Activated CD8-positive, alpha-beta memory T cell treated with anti-CD3 and anti-CD28 coated beads, Interleukin-2, amount 50 U/mL, for 4 hours (primary cell): ENCODE results near the gene CDPF1.

Experiments used
- DNase-seq: peaks from one replicate; pipeline ENCODE4 v3.0.0-alpha.2; 2020

CDPF1 gene

DNA sequence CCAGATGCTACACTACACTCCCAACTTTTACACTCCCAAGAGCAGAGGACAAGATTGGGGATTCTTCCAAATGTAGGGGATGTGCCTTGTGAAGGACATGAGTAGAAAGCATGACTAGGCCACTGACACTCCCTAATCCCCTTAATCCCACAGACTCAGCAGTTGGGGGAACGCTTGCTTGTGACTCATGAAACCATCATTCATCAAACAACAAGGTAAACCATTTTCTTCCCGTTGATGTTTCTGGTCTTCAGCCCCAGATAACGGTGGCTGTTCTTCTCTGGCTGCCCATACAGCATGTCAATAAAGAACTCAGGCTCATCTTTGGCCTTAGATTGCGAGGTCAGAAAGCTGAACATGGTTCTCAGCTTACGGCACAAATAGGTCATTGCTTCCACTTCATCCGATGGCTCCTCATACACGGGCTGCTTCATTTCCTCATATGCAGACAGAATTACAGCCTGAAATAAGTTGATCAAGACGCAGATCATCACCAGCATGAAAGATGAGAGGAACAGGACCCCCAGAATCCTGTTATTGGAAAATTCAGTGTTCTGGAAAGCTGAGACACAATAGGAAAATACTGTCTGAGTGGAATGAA lies 6.4 kb upstream of the CDPF1 start:
- DNase-seq = no peak

DNA sequence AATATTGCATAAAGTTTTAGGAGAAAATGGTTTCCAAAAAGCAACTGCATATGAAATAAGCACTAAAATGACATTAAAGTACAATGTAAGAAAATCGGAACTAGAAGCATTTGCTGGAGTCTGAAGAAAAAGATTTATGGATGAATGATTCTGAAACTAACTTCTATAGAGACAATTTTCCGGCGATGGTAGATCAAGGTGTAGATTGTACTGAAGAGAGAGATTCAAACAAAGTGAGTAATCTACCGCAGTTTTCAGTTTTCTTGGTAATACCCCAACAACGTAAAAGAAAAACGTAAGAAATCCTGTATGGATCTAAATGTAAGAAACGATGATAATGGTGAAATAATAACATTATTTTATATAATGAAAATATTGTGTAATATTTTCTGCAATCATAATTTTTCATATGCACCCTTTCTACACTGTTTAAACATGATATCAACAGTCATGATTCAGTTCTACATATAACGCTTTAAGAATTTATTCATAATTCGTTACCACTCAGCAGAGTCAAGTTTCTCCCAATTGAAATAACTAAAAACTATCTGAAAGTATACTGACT lies 1.8 kb upstream of the CDPF1 start:
- DNase-seq = no peak

DNA sequence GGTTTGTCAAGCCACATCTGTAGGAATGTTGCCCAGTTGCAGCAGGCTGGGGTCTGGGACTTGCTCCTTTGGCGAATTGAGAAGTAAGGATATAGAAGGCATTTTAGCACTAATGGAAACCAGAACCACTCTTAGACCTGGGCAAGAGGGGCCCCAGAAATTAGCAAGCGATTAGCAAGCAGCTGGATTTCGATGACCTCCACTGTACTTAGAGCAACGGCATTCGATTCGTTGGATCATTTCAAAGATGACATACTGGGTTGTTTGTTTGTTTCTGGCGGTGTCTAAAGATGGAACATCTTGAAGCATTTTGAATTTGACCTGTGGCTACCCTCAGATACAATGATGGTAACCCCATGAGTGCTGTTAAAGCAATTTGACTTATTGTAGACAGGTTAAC lies 1.2 kb upstream of the CDPF1 start:
- no peak for DNase-seq

DNA sequence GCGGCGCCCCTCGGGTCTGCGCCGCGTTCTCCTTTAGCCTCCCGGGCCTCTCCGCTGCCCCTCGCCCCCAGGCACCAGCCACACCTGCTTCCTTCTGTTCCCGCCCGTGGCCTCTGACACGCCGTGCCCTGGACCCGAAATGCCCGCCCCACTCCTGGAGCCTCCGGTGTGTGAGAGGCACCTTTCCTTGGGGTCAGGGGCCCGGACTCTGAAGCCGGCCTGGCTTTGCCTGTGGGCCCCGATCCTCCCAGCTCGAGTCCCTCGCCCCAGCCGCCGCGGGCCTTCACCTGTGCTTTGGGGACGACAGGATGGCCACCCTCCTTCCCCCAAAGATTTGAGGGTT lies 661 bp upstream of the CDPF1 start:
- DNase-seq = no peak

DNA sequence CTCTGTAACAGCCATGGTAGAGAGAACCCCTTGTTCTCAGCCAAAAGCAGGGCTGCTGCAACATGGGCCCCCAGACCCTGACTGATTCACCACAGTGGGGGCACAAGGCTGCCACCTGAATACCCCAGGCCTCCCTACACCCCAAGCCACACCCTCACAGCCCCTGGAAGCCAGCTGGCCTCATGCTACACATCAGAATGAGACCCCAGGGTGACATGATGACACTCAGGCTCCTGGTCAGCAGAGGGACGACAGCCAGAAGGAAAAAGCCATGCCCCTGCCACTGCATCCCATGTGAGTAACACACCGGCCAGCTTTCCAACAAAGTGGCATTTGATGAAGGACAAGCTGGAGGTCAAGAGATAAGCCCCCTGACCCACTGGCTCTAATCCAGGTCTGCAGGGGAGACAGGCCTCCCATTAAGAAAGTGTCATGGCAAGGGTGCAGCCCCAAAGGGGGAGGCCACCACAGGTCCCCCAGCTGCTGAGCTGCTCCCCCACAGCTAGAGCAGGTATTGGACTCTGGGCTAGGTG lies 2.6 kb downstream of the CDPF1 start:
- no peak for DNase-seq

DNA sequence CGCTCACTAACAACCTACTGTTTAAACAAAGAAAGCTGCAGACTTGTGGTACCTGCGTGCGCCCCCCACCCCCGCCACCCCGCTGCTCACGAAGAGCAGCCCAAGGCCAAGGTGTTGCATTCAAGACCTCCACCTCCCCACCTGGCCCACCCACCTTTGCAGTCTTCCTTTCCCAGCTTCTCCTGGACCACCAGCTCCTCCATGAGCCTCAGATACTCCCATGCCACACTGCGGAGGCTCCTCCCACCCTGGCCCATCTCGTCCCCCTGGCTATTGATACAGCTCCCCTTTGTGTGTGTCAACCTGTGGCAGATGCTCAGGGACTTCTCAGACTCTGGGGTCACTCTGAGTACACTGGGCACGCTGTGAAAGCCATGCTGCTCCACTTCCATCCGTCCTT lies 3.9 kb downstream of the CDPF1 start:
- DNase-seq = no peak

DNA sequence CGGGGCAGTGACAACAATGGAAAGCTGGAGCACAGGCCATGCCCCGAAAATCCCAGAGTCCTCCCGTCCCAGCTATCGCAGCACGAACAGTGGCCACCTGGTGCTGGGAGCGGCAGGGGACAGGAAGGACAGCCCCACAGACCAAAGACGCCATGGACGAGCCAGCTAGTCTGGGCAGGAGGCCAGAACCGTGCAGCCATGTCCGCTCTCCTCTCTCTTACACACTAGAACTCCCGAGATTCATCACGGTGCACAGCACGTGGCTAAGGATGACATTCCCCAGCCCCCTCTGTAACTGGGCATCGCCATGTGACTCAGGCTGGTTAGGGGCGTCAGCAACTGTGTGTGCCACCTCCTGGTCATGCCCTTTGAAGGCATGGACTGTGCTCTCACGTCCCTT lies 4.6 kb downstream of the CDPF1 start:
- DNase-seq = no peak

DNA sequence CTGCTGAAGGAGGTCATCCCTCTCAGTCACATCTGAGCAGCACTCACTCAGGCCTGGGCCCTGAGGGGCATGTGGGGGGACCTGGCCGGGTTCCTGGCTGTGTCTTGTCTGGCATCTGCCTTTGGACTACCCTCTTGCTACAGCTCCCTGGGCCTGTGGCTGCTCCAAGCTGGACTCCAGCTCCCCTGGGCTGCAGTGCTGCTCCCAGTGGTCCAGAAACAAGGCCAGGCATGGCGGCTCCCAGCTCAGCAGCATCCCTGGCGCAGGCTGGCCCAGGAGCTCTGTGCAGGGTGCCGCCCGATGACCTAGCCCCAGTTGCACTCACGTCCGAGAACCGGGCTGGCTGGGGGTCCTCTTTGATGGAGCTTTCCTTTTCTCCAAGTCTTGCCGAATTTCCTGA lies 5.3 kb downstream of the CDPF1 start:
- no peak for DNase-seq

DNA sequence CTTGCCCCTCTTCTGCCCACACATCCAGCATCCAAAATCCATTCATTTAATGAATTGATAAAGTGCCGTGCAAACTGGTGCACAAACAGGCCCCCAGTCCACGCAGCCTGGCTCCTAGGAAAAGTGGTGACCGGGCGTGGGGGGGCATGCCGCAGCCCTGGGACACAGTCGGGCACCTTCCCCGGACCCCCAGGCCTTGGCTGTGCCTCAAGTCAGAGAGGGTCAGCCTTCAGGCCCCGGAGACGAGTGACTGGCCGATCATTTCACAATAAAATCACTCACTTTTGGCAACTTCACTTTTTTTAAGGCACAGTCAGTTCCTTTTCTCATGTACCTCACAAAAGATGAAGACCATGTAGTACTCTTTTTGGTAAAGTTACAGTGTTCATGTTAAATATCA lies 8.0 kb downstream of the CDPF1 start:
- no peak for DNase-seq

DNA sequence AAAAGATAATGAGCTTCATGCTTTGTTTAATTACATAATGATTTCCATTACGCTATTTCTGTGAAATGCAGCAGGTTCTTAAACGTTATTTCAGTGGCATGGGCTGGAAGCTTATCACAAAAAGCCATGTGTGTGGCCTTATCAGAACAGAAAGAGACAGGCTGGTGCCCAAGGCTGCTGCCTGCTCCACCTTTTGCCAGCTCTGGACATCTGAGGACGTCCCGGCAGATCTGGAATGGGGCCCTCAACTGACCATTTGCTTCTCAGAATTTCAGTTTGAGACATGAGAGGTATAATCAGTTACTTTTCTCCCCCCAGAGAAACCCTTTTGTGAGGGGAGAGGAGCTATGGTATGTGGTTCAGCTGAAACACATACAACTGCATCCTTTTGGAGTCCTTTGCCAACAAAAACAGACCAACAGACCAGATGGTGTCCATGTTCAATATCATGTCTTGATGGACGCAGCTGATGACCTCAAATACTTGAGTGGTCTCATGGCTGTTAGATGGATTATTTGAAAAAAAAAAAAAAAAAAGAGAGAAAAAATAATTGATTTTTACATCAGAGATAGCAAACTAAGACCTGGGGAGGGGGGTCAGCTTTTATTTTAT lies 8.6 kb downstream of the CDPF1 start:
- no peak for DNase-seq

DNA sequence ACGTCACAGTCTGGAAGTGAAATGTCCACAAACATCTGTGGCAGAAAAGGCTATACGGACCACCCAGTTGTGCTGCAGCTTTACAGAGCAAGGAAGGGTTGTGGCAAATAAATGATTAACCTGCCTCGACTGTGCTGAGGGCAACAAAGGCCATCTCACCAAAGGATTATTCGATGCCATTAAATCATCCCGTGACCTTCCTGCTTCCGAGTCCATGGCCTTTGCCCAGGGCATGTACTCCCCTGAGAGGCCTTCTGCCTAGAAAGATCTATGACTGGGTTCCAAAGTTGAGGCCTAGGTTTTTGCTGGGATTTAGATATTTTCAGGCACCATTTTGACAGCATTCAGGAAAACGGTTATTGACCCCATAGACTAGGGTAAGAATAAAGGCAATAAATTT lies 9.2 kb downstream of the CDPF1 start:
- DNase-seq = no peak

DNA sequence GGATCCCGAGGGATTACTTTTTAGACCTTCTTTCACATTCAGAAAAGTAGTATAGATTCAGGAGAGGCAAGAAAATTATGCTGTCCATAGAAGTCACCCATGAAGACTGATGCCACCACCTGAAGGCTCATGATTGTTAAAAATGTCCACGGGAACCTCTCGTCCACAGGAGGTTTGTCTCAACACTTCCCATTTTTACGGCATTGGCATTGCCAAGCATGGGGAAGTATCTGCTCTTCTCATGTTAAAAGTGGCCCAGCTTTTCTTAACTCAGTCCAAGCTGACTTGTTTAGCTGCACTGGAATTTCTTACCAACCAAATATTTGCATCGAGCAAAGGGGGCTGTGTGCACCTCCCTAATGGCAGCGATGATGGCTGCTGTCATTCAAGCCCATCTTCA lies 9.6 kb downstream of the CDPF1 start:
- no peak for DNase-seq

DNA sequence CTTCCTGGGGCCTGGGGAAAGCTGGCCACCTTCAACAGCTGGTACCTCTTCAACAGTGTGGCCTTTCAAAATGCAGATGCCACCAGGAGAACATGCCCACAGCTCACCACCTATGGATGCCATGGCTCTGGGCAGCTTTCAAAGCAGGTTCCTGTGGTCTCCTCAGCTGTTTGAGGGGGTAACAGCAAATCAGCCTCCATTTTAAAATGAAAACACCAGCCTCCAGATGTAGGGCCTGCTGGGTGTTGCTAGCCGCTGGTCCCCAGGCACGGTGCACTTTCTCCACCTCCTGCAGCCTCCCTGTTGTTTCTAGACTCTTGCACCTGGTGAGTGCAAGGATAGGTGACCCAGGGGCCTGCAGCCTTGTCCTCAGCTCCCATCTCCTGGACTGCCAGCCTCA lies 10.0 kb downstream of the CDPF1 start:
- DNase-seq = no peak

DNA sequence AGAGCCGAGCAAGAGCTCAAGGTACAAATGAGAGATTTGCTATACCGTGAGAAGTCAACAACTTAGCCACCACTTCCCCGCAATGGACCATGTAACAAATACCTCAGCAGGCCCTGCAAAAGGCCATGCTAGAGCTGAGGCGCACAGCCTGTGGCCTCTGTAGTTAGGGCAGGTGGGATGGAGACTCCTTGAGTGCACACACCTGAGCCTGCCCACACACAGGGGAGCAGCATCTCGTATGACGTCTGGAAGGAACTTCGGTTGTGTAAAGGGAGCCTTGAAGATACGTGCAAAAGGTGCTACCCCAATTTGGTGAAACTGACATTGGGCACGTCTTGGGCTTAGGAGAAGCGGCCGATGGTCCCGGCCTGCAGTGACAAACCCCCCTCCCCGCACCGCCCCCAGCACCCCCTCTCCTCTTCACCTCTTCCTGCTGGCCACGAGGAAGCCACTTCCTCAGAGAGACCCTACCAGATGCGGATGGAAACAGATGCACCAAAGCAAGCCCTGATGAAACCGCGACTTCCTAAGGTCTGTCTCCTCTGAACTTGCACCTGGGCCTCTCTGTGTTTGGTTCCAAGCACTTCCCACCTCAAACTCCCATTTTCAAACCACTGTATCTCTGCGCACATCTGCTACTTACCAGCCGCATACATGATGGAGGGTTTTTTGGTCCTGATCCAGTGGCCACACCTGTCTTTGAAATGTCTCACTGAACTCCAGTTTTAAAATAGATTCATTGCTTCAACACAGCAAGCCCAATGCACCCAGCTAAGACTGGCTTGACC lies 10.6 kb downstream of the CDPF1 start:
- no peak for DNase-seq

DNA sequence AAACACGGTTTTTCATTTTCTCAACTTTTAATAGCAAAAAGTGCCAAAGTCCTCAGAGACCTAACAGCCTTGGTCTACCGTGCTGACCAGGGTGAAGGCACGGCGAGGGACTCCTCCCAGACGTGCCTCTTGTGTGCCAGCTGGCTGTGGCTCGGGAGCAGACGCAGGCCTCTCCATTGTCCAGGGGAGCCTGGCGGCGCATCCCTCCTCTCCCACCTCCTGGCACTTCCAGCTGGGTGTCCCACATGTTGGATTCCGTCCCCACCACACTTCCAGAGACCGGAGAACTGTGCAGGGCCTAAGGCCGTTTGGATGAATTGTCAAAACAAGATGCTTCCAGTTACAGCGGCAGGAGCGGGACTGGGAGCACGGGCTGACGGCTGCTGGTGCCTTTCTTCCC lies 11.6 kb downstream of the CDPF1 start:
- DNase-seq = no peak

DNA sequence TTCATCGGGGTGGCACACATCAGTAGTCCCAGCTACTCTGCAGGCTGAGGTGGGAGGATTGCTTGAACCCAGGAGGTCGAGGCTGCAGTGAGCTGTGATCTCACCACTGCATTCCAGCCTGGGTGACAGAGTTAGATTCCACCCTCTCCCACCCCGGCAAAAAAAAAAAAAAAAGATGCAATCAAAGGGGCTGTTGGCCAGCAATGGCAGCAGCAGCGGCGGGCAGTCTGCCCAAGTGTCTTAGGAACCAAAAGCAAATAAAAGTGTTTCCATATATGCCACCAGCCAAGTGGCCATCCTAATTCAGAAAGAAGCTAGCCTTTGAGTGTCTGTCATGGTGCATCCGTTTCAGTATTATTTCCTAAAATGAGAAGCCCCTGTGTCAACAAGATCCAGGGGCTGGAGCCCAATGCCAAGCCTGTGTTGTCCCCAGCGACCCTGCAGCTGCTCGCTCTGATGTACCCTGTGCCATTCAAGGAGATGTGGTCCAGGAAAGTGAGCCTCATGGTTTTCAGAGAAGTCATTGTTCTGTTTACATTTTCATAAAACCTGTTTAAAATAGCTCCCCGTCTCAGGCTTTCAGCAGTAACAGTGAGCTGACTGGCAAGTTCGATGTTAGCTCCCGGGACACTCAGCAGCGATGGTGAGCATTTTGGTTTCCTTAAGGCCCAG lies 12.5 kb downstream of the CDPF1 start:
- no peak for DNase-seq

DNA sequence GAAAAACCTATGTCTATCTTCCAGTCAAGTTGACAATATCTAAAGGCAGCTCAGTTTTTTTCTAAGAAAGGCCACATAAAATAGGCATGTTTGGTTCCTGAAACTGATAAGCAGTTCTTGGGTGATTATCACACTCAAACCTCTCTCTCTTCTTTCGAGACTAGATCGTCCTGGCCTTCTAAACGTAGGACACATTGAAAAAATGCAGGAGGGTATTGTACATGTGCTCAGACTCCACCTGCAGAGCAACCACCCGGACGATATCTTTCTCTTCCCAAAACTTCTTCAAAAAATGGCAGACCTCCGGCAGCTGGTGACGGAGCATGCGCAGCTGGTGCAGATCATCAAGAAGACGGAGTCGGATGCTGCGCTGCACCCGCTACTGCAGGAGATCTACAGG lies 15.1 kb downstream of the CDPF1 start:
- DNase-seq = no peak

DNA sequence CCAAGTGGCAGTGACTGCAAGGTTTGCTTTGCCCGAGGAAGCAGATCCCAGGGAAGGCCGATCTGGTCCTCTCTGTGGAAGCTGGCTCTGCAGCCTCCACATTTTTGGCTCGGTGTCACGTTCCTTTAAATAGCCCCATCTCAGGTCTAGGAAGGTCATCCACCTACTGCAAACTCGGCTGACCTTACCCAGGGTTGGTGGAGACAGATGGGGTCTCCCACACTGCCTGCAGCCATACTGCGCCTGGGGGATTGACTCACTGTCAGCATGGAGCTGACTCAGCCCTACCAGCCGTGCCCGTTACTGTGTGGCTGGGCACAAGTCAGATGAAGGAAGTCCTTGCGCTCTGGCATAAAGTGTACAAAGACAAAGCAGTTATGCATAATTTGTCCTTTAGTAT lies 16.9 kb downstream of the CDPF1 start:
- no peak for DNase-seq

DNA sequence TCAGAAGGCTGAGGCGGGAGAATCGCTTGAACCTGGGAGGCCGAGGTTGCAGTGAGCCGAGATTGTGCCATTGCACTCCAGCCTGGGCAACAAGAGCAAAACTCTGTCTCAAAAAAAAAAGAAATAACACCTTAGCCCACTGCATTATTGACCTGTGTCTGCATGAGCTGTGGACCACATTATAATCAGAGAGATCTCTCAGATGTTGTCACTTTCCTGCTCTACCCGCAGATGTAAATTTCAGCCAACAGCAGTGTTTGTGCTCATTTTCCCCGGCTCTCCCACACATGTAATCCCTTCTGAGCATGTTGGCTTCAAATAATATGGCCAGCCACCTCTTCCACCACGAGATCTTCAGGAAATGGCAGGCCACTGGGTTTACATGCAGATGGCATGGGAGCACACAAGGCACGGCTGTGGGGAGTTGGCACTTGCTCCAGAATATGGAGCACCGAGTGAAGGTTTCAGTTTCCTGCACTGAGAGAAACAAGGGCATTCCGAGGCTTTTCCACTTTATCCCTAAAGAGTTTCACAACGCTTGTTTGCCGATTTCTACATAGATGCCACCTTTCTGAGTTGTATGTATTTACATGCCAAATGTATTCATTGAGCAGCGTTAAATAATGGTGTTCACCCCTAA lies 19.7 kb downstream of the CDPF1 start:
- no peak for DNase-seq

DNA sequence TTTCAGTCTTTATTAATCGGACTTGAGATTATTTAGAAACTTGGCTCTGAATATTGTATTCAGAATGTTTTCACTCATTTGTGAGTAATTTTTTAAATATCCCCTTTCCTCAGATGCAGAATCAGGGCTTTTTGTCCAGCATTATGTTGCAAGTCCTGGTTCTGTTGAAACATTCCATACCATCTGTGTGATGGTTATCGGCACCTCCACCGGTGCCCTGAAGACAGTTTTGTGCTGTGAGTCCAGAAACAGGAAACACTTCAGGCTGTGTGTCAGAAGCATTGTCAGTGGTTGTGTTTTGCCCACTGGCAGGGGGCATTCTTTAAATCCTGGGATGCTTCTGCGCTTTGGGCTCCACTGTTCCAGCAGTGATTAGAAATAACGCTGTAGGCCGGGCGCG lies 20.4 kb downstream of the CDPF1 start:
- no peak for DNase-seq

DNA sequence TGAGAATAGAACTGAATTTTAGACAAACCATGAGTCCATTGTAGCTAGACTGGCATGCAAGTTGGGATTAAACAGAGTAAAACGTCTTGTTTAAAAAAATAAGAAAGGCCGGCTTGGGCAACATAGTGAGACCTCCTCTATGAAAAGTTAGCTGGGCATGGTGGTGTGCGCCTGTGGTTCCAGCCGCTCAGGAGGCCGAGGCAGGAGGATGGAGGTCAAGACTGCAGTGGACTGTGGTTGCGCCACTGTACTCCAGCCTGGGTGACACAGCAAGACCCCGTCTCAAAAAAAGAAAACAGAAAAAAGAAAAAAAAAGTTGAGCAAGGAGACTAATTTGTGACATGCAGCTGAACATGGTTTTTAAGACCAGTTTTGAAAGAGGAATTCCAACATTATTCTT lies 23.5 kb downstream of the CDPF1 start:
- DNase-seq = no peak

DNA sequence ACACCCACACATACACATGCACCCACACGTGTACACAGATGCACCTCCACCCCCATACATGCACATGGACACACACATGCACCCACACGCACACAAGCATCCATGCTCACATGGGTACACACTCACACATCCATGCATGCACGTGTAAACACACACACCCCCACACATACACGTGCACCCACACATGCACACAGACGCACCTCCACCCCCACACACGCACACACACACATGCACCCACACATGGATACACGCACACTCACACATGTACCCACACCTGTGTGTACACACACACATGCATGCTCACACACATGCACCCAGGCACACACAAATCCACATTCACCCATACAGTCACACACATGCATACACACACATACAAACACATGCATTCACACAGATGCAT lies 24.5 kb downstream of the CDPF1 start:
- DNase-seq = no peak

DNA sequence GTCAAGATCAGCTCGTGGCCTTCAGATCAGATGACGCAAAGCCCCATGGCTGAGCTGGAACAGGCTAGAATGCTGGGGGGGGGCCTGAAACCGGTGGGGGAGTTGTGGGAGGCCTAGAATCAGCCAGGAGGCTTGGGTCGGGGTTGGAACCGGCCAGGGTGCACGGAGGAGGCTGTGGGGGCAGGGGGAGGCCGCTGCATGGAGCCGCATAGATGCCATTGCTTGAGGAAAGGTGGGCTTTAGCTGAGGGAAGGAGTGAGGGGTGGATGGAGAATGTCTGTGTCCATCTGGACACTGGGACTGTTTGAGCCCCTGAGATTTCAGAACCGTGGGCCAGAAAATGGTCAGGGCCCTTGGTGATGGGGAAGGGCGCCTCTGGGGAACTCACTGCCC lies 25.2 kb downstream of the CDPF1 start:
- no peak for DNase-seq
